GM10266 (cell line): ENCODE results near the gene ZSCAN30.

Source experiments
- DNase-seq: peaks from one replicate; pipeline ENCODE4 v3.0.0; 2012; ENCODE audit errors: extremely low spot score
- CTCF ChIP-seq: IDR thresholded peaks from 2 replicates; pipeline ENCODE4 v1.5.1; 2012; ENCODE audit warnings: mild to moderate bottlenecking, low read depth; ENCODE audit not compliant: control insufficient read depth, insufficient read depth; ENCODE audit errors: missing control alignments

ZSCAN30 gene

GRCh38 chr18:35205199-35205712, 84.8 kb downstream of the ZSCAN30 start:
- TF ChIP-seq CTCF: no peak

GRCh38 chr18:35203067-35203466, 87.0 kb downstream of the ZSCAN30 start:
- no peak for DNase-seq
- TF ChIP-seq CTCF: no peak

More at GRCh38 chr18:35205199-35205712, 84.8 kb downstream of the ZSCAN30 start:
- no peak for DNase-seq

GRCh38 chr18:35201256-35201931, 88.6 kb downstream of the ZSCAN30 start:
- DNase-seq: no peak
- no peak for TF ChIP-seq CTCF
